Adrenal gland (tissue), 5 donors: ENCODE data around the gene ORC6.

Experiments used
- POLR2A ChIP-seq, 2 donors: fragments of 450-650 bp; IDR thresholded peaks; one replicate each; pipeline ENCODE4 v1.6.1; 2017; ENCODE audit warnings: antibody characterized with exemption in 2 of 2, mild to moderate bottlenecking in 2 of 2, moderate library complexity in 1 of 2
- TF ChIP-seq, protein P1 (sequence below), 6 experiments: fragments of 450-650 bp in 4 of 6; fragments of 200-600 bp in 2 of 6; sonication (generic) in 1 of 6; IDR thresholded peaks; 1 replicate in 5 of 6; 2 replicates in 1 of 6; pipeline versions ENCODE4 v1.5.1 to v1.8.0; 2016 to 2021; ENCODE audit warnings: antibody characterized with exemption in 6 of 6, mild to moderate bottlenecking in 2 of 6, moderate library complexity in 1 of 6
- donor health status: DM: no; HTN: no; CAD: no.

DNA sequence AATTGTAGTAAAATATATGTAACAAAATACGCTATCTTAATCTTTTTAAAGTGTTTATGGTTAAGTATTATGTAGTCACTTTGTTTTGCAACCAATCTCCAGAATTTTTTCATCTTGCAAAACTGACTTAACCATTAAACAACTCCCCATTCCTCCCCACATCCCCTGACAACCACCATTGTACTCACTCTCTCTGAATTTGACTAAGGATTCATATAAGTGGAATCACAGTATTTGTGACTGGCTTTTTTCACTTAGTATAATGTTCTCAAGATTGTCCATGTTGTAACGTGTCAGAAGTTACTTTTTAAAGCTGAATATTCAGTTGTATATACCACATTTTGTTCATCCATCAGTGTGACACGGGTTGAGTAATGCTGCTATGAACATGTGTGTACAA lies 10.6 kb downstream of the ORC6 start:
- TF ChIP-seq, protein P1, sequence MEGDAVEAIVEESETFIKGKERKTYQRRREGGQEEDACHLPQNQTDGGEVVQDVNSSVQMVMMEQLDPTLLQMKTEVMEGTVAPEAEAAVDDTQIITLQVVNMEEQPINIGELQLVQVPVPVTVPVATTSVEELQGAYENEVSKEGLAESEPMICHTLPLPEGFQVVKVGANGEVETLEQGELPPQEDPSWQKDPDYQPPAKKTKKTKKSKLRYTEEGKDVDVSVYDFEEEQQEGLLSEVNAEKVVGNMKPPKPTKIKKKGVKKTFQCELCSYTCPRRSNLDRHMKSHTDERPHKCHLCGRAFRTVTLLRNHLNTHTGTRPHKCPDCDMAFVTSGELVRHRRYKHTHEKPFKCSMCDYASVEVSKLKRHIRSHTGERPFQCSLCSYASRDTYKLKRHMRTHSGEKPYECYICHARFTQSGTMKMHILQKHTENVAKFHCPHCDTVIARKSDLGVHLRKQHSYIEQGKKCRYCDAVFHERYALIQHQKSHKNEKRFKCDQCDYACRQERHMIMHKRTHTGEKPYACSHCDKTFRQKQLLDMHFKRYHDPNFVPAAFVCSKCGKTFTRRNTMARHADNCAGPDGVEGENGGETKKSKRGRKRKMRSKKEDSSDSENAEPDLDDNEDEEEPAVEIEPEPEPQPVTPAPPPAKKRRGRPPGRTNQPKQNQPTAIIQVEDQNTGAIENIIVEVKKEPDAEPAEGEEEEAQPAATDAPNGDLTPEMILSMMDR (IDR thresholded peaks at IDR 0.05): no peak
- no peak for TF ChIP-seq POLR2A (IDR thresholded peaks at IDR 0.05)
